COR-L47 (cell line): ENCODE results near the gene ANKRD29.
"Not testable (repeated sequence)": the region's sequence is repeated elsewhere in the genome, so short reads cannot be mapped to it uniquely, and the experiment has no call there.

Experiments used
- DNase-seq: peaks from one replicate; lab custom pipeline; 2025; lab: John Stamatoyannopoulos, UW

ANKRD29 gene

DNA sequence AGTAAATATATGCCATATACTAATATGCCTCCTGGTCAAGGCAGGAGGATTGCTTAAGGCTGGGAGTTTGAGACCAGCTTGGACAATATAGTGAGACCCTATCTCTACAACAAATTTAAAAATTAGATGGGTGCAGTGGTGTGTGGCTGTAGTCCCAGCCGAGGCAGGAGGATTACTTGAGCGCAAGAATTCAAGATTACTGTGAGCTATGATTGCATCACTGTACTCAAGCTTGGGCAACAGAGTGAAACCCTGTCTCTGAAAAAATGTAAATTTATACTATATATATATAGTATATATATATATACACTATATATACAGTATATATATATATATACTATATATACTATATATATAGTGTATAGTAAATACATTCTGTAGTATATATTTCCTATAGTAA is 46.5 kb downstream of the ANKRD29 start:
- DNase-seq, result no peak

DNA sequence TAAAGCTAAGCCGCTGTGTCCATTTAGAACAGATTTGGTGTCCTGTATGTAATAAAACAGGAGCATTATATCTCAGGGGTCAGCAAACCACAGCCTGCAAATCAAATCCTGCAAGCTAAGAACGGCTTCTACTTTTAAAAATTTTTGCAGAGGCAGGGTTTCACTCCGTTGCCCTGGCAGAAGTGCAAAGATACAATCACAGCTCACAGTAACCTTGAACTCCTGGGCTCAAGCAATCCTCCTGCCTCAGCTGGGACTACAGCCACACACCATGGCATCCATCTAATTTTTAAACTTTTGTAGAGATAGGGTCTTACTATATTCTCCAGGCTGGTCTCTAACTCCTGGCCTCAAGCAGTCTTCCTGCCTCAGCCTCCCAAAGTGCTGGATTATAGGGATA is 47.8 kb downstream of the ANKRD29 start:
- DNase-seq, result no peak

DNA sequence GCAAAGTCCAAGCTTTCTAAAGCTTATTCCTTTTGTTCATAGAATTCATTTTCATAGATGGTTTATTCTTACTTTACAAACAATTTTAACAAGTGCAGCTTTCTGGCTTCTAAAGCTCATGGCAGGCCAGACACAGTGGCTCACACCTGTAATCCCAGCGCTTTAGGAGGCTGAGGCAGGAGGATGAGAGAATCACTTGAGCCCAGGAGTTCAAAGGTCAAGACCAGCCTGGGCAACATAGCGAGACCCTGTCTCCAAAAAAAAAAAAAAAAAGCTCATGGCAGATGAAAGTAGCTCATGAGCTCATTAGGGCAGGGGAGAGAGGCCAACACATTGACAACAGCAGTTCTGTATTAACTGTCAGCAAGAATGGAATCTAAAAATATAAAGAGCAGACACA is 48.3 kb downstream of the ANKRD29 start:
- DNase-seq, result no peak

DNA sequence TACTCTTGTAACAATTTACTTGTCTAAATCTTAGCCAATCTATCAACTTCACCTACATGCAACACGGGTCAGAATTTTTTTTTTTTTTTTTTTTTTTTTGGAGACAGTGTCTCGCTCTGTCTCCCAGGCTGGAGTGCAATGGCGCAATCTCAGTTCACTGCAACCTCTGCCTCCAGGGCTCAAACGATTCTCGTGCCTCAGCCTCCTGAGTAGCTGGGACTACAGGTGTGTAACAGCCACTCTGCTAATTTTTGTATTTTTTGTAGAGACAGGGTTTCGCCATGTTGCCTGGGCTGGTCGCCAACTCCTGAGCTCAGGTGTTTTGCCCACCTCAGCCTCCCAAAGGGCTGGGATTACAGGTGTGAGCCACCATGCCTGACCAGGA is 49.6 kb downstream of the ANKRD29 start:
- not testable (repeated sequence) for DNase-seq

DNA sequence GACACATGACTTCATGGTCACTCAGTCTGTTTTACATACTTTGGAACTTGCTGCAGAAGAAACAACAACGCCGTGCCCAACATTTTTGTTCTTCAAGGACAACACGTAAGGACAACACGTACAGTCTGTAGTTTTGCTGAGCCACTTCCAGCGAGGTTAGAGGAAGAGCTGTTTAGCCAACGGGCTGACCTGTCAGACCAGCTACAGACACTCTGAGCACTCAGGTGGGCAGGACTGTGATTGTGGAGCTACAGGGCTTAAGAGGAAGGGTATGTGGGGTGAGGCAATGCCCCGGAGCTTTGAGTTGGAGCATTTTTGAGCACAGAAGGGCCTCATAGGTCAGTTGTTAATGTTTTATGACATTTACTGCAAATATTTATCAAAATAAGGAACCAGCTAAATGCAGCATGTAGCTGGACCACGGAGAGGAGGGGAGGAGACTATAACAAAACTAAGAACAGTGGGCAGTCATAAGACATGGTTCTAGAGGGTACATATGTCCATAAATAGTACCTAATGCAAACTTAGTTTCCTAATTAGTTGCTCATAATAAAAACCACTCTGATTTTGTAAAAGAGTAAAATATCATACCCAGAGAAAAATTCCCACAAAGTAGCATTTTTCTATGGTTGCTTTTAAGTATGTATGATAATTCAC is 50.1 kb downstream of the ANKRD29 start:
- DNase-seq, result no peak

DNA sequence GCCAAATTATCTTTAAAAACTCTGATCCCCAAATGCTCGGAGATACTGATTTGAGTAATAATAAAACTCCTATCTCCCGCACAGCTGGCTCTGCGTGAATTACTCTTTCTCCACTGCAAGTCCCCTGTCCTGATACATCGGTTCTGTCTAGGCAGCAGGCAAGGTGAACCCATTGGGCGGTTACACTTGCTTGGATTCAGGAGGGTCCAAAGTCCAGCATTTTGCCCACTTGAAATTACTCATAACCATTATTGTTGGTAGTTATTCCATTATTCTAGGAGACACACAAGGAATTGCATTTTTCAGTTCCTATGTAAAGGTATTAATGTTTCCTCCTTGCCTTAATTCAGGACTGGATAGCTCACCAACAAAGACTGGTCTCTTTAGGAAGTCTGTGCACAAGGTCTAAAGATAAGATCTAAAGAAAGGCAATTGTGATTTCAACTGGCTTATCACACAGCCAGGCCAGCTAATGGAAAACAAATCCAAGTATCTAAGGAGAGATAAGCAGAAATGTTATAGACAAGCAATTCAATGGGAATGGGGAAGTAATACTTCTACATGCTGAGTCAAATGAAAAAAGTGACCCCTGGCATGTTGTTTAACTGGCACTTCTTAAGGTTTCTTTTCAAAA is 53.2 kb downstream of the ANKRD29 start:
- DNase-seq, result no peak

DNA sequence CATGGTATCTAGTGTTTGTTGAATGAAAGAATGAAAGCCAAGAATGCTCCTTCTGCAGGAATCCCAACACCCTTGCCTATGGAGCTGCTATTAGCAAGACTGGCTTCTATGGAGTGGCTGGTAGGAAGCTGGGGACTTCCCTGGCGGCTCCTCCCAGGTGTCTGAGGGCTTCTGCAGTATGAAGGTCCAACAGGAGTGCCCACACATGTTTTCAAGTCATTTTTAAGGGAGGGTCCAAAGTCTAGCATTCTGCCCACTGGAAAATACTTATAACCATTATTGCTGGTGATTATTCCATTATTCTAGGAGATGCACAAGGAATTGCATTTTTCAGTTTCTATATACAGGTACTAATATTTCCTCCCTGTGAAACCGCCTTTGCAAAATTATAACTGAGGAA is 54.5 kb downstream of the ANKRD29 start:
- DNase-seq, result no peak

DNA sequence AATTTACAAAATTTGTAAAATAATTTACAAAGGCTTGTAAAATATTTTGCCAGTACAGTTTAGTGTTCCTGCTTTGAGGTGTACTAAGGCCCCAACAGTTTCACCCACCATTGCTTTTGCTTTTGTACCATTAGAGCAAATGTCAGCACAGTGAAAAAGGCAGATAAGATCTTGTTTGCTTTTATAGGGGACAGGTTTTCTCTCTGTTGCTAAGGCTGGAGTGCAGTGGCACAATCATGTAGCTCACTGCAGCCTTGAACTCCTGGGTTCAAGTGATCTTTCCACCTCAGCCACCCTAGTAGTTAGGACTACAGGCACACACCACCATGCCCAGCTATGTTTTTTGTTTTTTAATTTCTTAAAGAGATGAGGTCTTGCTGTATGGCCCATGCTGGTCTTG is 56.8 kb downstream of the ANKRD29 start:
- no peak for DNase-seq

DNA sequence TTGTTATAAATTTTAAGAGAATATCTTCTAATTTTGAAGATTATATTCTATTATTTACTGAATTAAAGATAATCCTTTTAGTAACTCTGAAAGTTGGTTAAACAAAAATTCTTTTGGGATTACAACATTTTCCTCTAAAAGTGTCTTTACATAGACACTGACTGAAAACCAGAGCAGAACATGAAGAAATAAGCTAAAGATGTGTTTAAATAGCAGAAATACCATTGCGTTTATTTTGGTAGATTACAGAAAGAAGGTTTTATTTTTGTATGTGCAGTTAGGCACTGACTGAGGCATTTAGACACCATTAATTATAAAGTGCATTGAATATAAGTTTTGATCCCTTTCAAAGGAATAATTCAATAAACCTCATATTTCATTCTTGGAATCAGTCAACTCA is 62.9 kb downstream of the ANKRD29 start:
- no peak for DNase-seq

DNA sequence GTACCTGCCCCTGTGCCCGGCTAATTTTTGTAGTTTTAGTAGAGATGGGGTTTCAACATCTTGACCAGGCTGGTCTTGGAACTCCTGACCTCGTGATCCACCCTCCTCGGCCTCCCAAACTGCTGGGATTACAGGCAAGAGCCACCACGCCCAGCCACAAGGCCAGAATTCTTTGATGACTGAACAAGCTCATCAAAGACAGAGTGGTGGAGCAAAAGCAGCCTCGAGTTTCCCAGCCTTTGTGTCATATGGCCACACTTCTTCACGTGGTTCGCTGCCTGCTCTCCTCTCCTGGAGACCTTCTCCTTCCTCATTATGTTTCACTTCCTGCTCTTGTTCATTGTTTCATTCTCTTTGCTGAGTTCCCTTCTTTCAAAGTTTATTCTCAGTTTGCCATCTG is 66.5 kb downstream of the ANKRD29 start:
- no peak for DNase-seq

DNA sequence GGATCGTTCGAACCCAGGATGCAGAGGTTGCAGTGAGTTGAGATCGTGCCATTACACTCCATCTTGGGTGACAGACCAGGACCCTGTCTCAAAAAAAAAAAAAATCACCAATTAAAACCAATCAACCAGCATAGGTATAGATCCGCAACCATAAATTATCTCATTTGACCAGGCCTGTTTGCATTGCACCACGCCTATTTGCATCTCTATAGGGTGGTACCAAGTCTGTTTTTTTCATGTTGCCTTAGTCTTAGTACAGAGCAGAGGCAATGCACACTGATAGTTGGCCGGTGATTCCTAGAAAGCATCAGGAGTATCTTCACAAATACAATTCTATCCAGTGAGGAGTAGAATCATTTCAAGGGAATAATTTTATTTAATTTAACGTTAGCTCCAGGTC is 67.1 kb downstream of the ANKRD29 start:
- no peak for DNase-seq

DNA sequence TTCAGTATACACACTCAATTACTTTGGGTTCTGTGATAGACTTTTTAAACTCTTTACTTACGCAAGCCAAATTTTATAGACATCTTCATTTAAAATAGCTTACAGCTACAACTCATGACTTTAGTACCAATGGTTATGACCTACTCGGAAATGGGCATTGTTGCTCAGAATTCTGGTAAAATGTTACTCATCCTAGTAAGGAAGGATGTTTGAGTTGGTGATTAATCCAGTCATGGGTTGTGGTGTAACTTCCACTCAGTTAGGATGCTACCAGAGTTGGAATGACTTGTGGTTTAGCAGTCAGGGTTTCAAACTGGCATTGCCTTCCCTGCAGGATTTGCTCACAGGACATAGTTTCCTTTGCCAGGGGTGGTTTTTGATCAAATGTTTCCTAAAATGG is 69.0 kb downstream of the ANKRD29 start:
- DNase-seq, result no peak

DNA sequence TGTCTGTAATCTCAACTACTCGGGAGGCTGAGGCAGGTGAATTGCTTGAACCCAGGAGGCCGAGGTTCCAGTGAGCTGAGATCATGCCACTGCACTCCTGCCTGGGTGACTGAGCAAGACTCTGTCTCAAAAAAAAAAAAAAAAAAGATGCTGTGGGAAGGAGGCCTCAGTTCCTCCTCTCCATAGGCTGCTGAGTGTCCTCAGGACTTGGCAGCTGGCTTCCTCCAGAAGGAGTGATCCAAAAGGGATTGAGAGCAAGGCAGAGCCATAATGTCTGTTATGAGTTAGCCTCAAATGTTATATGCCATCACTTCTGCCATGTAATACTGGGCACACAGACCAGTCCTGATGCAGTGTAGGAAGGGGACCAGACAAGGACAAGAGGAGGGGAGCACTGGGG is 69.8 kb downstream of the ANKRD29 start:
- DNase-seq, result no peak

DNA sequence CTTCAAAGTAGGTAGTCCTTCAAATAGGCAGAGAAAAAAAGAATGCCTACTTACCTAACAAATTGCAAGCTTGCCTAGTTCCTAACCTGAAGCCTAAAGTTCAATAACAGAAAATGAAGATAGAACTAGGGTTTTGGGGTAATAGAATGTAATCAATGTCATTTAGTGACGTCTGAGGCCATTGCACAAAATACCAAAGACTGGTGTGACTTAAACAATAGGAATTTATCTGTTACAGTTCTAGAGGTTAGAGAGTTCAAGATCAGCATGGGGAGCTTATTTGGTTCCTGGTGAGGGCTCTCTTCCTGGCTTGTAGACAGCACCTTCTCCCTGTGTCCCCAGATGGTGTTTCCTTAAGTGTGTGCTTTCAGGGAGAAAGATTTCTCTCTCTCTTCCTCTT is 71.7 kb downstream of the ANKRD29 start:
- DNase-seq, result no peak

DNA sequence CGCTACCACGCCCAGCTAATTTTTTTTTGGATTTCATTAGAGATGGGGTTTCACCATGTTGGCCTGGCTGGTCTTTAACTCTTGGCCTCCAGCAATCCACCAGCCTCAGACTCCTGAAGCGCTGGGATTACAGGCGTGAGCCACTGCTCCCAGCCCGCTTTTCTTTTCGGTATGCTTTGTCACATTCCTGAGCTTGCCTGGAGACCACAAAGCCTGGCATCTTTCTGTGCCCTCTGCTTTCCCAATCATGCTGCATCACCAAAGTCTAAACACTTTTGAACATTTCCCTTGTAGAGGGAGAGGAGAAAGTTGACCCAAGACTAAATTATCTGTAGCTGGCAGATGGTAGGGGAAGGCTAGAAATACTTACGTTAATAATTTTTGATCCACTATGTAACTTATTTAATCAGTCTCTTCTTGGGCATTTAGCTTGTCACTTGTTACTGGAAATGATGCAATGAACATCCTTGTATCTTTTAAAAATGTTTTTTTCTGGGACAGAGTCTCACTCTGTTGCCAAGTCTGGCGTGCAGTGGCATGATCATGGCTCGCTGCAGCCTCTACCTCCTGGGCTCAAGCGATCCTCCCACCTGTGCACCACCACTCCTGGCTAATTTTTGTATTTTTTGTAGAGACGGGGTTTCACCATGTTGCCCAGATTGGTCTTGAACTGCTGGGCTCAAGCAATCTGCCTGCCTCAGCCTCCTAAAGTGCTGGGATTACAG is 73.7 kb downstream of the ANKRD29 start:
- no peak for DNase-seq

DNA sequence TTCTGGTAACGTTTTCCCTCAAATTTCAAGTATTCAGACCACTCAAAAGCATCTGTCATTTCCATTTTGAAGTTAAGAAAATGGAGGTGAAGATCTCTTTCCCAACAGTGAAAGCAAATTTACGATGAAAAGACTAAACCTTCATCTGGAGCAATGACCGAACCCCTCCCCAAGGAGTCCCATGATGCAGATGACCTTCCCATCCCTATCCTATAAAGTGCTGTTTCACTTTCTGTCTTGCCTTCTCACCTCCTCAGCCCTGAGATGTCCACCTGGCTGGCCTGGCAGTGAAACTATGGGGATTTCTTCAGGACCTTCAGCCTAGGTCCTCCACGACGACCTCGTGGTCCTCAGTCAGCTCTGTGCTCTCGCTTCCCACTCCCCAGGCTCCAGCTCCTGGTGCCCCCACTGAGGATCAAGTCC is 75.5 kb downstream of the ANKRD29 start:
- no peak for DNase-seq

DNA sequence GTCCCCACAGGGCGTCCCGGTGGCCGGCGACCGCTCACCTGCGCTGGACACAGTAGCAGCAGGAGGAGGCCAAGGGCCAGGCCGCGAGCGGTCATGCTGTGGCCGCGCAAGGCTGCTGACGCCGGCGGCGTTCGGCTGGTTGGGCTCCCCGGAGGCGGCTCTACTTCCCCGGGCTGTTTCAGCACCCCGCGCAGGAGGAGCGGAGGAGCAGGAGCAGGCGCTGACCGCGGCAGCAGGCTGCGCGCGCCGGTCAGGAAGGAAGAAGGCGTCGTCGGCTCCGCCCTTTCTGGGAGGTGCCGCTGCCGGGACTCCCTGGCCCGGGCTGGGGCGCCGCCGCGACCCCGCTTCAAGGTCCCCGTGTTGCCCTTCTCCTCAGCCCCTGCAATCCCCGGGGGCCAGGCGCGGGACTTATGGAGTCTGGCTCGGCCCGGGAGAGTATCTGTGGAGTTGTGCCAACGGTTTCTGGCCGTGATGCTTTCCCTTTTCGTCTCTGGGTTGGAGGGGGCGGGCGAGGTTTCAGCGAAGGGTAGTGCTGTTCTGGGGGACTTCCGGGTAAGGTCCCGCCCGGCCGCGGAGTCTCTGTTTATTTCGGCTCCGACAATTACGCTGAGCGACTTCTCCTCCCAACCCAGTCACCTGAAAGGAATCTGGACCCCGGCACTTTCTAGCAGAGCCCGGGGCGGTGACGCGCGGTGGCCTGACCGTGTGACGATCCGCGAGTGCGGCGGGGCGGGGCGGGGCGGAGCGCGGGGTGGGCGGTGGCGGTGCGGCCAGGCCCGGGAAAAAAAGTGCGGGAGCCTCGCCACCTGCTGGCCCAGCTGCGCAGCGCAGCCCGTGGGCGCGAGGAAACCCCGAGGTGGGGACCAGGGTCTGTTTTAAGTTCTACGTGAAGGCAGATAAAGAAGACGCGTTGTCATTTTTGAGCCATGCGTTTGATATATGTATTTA is 76.2 kb downstream of the ANKRD29 start, which contains the start of gene NPC1:
TSS of gene NPC1 (minus strand) at position 258 of the 948 bp plus-strand sequence. CDS start at position 95, 163 bp downstream.
- peak; percentile 93 for DNase-seq

DNA sequence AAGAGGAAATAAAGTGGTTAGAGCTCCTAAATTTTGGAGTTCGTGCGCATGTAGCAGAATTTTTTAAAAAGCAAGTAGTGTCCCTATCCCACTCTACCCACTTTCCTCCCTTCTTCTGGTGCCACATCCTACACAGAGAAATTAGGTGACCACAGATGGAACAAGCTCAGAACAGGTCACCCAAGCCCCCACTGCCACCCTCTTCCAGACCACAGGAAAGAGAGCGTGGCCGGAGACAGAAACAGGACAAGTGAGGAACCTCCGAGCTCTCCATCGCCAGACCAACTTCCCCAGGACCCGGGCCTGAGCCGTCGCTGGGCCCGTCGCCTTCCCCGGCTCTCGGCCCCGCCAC is 76.8 kb downstream of the ANKRD29 start:
- no peak for DNase-seq

DNA sequence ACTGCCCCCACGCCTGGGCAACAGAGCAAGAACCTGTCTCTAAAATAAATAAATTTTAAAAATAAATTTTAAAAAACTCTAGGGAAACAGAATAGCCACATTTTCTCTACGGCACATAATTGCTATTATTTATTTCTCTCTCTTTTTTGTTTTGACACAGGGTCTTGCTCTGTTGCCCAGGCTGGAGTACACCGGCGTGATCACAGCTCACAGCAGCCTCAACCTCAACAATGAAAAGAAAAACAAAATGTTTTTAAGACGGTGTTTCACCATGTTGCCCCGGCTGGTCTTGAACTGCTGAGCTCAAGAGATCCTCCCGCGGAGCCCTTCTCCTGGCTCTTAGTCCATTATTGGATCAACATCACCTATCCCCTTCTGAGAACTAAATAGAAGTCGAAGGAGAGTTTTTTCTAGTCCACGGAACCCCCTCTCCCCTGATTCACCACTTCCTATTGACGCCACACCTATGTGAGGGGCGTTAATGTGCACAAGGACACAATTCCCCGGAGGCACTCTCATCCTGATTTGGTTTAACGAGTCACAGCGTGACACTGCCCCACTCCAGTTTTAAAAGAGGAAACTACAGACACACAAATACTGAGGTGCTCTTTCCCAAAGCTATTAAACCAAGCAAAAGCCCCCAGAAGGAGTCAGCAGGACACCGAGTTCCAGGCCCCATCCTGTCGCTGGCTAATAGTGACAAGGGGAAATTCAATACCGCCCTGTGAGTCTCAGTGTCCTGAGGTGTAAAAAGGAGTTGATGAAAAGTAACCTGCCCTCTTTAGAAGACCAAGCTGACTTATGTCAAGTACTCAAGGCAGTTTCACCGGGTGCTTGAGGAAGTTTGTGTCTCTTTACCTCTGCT is 77.5 kb downstream of the ANKRD29 start:
- DNase-seq, result no peak

DNA sequence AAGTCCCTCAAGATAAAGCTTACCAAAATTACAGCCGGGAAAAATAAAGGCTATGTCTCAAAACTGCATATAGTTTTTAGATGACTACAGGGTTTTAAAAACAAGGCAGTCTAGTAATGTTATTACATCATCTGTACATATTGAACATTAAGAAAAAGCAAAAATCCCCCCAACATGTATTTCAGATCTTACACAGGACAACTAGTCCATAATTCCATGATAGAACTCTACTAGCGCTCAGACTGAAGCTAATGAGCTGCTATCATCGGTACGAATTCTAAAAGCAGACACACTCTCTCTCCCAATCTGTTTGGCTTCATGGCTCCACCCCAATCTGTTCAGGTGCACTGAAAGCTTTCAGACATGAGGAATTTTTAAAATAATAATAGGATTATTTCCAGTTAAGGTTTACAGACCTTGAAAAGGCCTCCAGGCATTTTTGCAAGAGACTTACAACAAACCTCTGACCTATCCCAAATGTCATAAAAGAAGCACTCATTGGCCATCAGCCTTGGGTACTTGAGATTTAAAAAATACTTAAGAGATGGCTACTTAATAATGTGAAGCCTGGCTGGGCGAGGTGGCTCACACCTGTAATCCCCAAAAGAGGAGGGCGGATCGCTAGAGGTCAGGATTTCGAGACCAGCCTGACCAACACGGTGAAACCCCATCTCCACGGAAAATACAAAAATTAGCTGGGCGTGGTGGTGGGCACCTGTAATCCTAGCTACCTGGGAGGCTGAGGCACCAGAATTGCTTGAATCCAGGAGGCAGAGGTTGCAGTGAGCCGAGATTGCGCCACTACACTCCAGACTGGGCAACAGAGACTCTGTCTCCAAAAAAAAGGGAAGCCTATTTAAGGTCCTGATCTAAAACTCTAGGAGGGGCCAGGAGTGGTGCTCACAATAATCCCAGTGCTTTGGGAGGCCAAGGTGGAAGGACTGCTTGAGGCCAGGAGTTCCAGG is 78.4 kb downstream of the ANKRD29 start:
- DNase-seq, result no peak
